Astrocyte (in vitro differentiated cells and primary cell): Measurements from ENCODE around the gene CELF4. TPM values are rescaled to one million over a fixed set of nuclear protein-coding genes. Genes with fewer than 3 reads are reported as not detected.

Experiments
- DNase-seq: peaks from one replicate; pipeline ENCODE4 v3.0.0-alpha.2; 2010; ENCODE audit warnings: low read depth
- FAIRE-seq: peaks from 2 replicates; lab custom pipeline; 2011; peaks lifted over from hg19 to GRCh38; lab: Jason Lieb, UNC
- H2AFZ ChIP-seq: 2 replicates; pipeline ENCODE4 v1.6.0; 2012; ENCODE audit warnings: low read depth, low read length, inconsistent platforms
- H3K27ac ChIP-seq: 2 replicates; pipeline ENCODE4 v1.5.1; 2011; ENCODE audit warnings: low read depth, low read length, inconsistent platforms
- H3K27me3 ChIP-seq: 2 replicates; pipeline ENCODE4 v1.6.0; 2011; ENCODE audit warnings: low read length, inconsistent platforms; ENCODE audit not compliant: insufficient read depth
- H3K36me3 ChIP-seq: 2 replicates; pipeline ENCODE4 v1.5.1; 2011; ENCODE audit warnings: low read length, inconsistent platforms; ENCODE audit not compliant: insufficient read depth
- H3K4me1 ChIP-seq: 2 replicates; pipeline ENCODE4 v1.5.1; 2011; ENCODE audit warnings: low read length, inconsistent platforms; ENCODE audit not compliant: insufficient read depth
- H3K4me2 ChIP-seq: 2 replicates; pipeline ENCODE4 v1.6.0; 2012; ENCODE audit warnings: low read length, inconsistent platforms
- H3K4me3 ChIP-seq: 2 replicates; pipeline ENCODE4 v1.5.1; 2011; ENCODE audit warnings: low read depth, mild to moderate bottlenecking, low read length, inconsistent platforms; ENCODE audit not compliant: insufficient read depth
- H3K79me2 ChIP-seq: 2 replicates; pipeline ENCODE4 v1.6.0; 2012; ENCODE audit warnings: mild to moderate bottlenecking, low read length, inconsistent platforms; ENCODE audit not compliant: insufficient read depth
- H3K9ac ChIP-seq: 2 replicates; pipeline ENCODE4 v1.6.0; 2012; ENCODE audit warnings: mild to moderate bottlenecking, low read length, inconsistent platforms
- H3K9me3 ChIP-seq: 2 replicates; pipeline ENCODE4 v1.5.1; 2012; ENCODE audit warnings: low read depth, mild to moderate bottlenecking, low read length, inconsistent platforms; ENCODE audit not compliant: insufficient read depth
- H4K20me1 ChIP-seq: 2 replicates; pipeline ENCODE4 v1.6.0; 2012; ENCODE audit warnings: low read length, inconsistent platforms; ENCODE audit not compliant: insufficient read depth
- H3K27ac Mint-ChIP-seq: one replicate; pipeline ENCODE4 v1.8.0; 2021; ENCODE audit warnings: mild to moderate bottlenecking, mixed read lengths; ENCODE audit not compliant: unreplicated experiment
- H3K27me3 Mint-ChIP-seq: one replicate; pipeline ENCODE4 v1.8.0; 2021; ENCODE audit warnings: low read depth, mixed read lengths; ENCODE audit not compliant: unreplicated experiment
- H3K36me3 Mint-ChIP-seq: one replicate; pipeline ENCODE4 v1.8.0; 2021; ENCODE audit warnings: low read depth, mixed read lengths; ENCODE audit not compliant: unreplicated experiment
- H3K4me1 Mint-ChIP-seq: one replicate; pipeline ENCODE4 v1.8.0; 2021; ENCODE audit warnings: low read depth, mixed read lengths; ENCODE audit not compliant: unreplicated experiment
- H3K4me3 Mint-ChIP-seq: one replicate; pipeline ENCODE4 v1.8.0; 2021; ENCODE audit warnings: mild to moderate bottlenecking, moderate library complexity, mixed read lengths; ENCODE audit not compliant: unreplicated experiment
- H3K9me3 Mint-ChIP-seq: one replicate; pipeline ENCODE4 v1.8.0; 2021; ENCODE audit warnings: mild to moderate bottlenecking, mixed read lengths; ENCODE audit not compliant: unreplicated experiment
- EZH2 ChIP-seq: IDR thresholded peaks from 2 replicates; pipeline ENCODE4 v1.6.1; 2012; ENCODE audit warnings: mild to moderate bottlenecking, low read length, inconsistent platforms; ENCODE audit not compliant: insufficient read depth
- total RNA-seq: library from RNA; stranded (reverse); gene quantifications from 2 replicates; pipeline ENCODE4 v1.2.1, GENCODE V29; 2021
- TF ChIP-seq, protein P1 (sequence below): IDR thresholded peaks from 2 replicates; pipeline ENCODE4 v1.5.1; 2011; ENCODE audit warnings: low read depth, mild to moderate bottlenecking, inconsistent platforms, low read length, moderate library complexity; ENCODE audit not compliant: insufficient read depth

Gene CELF4
- total RNA-seq, 1 donor from 2014 or later: 0.16 TPM

- DNase-seq: no peak
- H3K4me3 ChIP-seq: peak overlapping the region; percentile 52
- peak overlapping the region; percentile 90 for H3K4me3 Mint-ChIP-seq
- H3K79me2 ChIP-seq: no peaks in the 10 kb centered on the region
- no peaks in the 10 kb centered on the region for H4K20me1 ChIP-seq
- peaks cover 2% of the 10 kb centered on the region for H3K4me1 Mint-ChIP-seq
- peaks cover 4% of the 10 kb centered on the region for H3K4me1 ChIP-seq
- FAIRE-seq: no peak
- H3K27ac ChIP-seq: no peak overlapping the region
- peak overlapping the region; percentile 89 for H3K27ac Mint-ChIP-seq
- H3K36me3 ChIP-seq: no peaks in the 10 kb centered on the region
- peak overlapping the region; percentile 91 for H3K4me2 ChIP-seq
- peaks cover 33% of the 10 kb centered on the region for H3K27me3 ChIP-seq
- H3K9ac ChIP-seq: no peak overlapping the region
- H2AFZ ChIP-seq: no peak overlapping the region
- H3K27me3 Mint-ChIP-seq: peaks cover 74% of the 10 kb centered on the region
- peaks cover 3% of the 10 kb centered on the region for H3K9me3 Mint-ChIP-seq
- no peaks in the 10 kb centered on the region for H3K36me3 Mint-ChIP-seq
- TF ChIP-seq EZH2: no peak
- TF ChIP-seq, protein P1, sequence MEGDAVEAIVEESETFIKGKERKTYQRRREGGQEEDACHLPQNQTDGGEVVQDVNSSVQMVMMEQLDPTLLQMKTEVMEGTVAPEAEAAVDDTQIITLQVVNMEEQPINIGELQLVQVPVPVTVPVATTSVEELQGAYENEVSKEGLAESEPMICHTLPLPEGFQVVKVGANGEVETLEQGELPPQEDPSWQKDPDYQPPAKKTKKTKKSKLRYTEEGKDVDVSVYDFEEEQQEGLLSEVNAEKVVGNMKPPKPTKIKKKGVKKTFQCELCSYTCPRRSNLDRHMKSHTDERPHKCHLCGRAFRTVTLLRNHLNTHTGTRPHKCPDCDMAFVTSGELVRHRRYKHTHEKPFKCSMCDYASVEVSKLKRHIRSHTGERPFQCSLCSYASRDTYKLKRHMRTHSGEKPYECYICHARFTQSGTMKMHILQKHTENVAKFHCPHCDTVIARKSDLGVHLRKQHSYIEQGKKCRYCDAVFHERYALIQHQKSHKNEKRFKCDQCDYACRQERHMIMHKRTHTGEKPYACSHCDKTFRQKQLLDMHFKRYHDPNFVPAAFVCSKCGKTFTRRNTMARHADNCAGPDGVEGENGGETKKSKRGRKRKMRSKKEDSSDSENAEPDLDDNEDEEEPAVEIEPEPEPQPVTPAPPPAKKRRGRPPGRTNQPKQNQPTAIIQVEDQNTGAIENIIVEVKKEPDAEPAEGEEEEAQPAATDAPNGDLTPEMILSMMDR: no peak
- no peaks in the 10 kb centered on the region for H3K9me3 ChIP-seq
Measured at GRCh38 chr18:37565977-37566478, 430 bp upstream of the CELF4 start.

DNA sequence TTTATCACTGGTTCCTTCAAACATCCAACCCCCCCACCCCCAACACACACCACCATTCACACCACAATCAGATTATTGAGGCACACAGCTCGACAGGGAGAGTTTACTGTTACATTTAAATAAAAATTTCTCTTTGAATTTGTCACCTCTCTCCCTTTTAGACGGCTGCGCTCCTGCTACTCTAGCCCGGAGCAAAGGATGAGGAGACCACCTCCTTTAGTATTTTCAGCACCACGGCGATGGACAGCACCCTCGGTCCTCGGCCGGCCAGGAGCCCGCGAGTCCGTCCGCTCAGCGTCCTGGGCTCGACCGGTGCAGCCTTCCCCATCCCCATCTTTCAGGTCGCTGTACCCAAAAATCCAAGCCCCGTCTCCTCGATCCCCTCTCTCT, 892 bp downstream of the CELF4 start:
- Mint-ChIP-seq H3K4me1 (peaks cover 2% of the 10 kb centered on the region), H3K9me3 (peaks cover 1% of the 10 kb centered on the region), H3K36me3 (no peaks in the 10 kb centered on the region), H3K4me3 (peak overlapping the region; percentile 90), H3K27me3 (peaks cover 73% of the 10 kb centered on the region), H3K27ac (no peak overlapping the region)
- no peak overlapping the region for H3K27ac ChIP-seq
- H3K4me1 ChIP-seq: peaks cover 4% of the 10 kb centered on the region
- no peak overlapping the region for H3K9ac ChIP-seq
- no peak for TF ChIP-seq EZH2
- TF ChIP-seq, protein P1: no peak
- no peak for FAIRE-seq
- H3K4me2 ChIP-seq: peak overlapping the region; percentile 91
- H3K79me2 ChIP-seq: no peaks in the 10 kb centered on the region
- no peaks in the 10 kb centered on the region for H3K9me3 ChIP-seq
- no peak overlapping the region for H2AFZ ChIP-seq
- DNase-seq: peak; percentile 26
- no peaks in the 10 kb centered on the region for H4K20me1 ChIP-seq
- H3K4me3 ChIP-seq: peak overlapping the region; percentile 52
- no peaks in the 10 kb centered on the region for H3K36me3 ChIP-seq
- peaks cover 33% of the 10 kb centered on the region for H3K27me3 ChIP-seq

DNA sequence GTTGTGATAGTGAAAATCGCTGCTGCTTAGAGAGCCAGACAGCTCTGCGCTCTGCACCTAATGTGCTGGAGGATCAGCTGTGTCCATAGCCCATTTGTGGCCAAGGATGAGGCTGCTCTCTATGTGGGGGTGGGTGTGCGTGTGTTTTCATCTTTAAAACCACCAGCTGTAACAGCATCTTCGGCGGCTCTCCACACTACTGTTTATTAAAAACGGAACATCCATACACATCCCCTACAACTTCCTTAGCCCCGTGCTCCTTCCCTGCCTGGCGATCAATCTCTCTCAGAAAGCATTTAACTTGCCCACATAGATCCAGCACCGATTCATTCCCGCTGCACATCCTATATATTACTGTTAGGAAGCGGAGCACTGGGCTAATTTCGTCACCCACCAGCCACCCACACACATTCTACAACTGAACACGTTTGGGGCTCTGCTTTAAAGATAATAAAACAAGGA, 1.6 kb downstream of the CELF4 start:
- Histone ChIP-seq H3K27ac (no peak overlapping the region), H4K20me1 (no peaks in the 10 kb centered on the region), H3K9me3 (no peaks in the 10 kb centered on the region), H3K4me3 (no peak overlapping the region), H3K36me3 (no peaks in the 10 kb centered on the region), H2AFZ (no peak overlapping the region), H3K79me2 (no peaks in the 10 kb centered on the region), H3K4me2 (no peak overlapping the region), H3K9ac (no peak overlapping the region), H3K4me1 (peaks cover 4% of the 10 kb centered on the region), H3K27me3 (peaks cover 30% of the 10 kb centered on the region)
- no peak overlapping the region for H3K4me3 Mint-ChIP-seq
- H3K9me3 Mint-ChIP-seq: peaks cover 1% of the 10 kb centered on the region
- no peak for DNase-seq
- H3K36me3 Mint-ChIP-seq: no peaks in the 10 kb centered on the region
- no peak for TF ChIP-seq EZH2
- TF ChIP-seq, protein P1: no peak
- H3K4me1 Mint-ChIP-seq: peaks cover 2% of the 10 kb centered on the region
- H3K27ac Mint-ChIP-seq: no peak overlapping the region
- FAIRE-seq: no peak
- peaks cover 73% of the 10 kb centered on the region for H3K27me3 Mint-ChIP-seq
